Measurements from ENCODE around the gene TEKT3. TPM values are rescaled to one million over a fixed set of nuclear protein-coding genes. Genes with fewer than 3 reads are reported as not detected.

The TEKT3 gene
- total RNA-seq, 1 donor = 0.36 TPM

- H3K4me3 ChIP-seq (ENCODE audit: insufficient read depth, low read length) = no peak overlapping the region
- H3K27me3 ChIP-seq (ENCODE audit: insufficient read depth, low read length) = no peaks in the 10 kb centered on the region
- H3K4me2 ChIP-seq (ENCODE audit: insufficient read depth, low read length) = no peak overlapping the region
- no peaks in the 10 kb centered on the region for H3K36me3 ChIP-seq (ENCODE audit: insufficient read depth, low read length)
- no peak for TF ChIP-seq CTCF (IDR thresholded peaks at IDR 0.05; ENCODE audit: extremely low read depth, low read depth, low read length)
- no peaks in the 10 kb centered on the region for H3K9me3 ChIP-seq (ENCODE audit: low read depth, low read length)
- peaks cover 24% of the 10 kb centered on the region for H3K4me1 ChIP-seq (ENCODE audit: insufficient read depth, low read length)
- H3K79me2 ChIP-seq (ENCODE audit: insufficient read depth, low read length) = no peaks in the 10 kb centered on the region
- H2AFZ ChIP-seq (ENCODE audit: low read length) = no peak overlapping the region
- DNase-seq (ENCODE audit: insufficient read length, low spot score, missing footprints) = no peak
- H3K27ac ChIP-seq (ENCODE audit: low read depth, low read length) = no peak overlapping the region
- no peaks in the 10 kb centered on the region for H4K20me1 ChIP-seq (ENCODE audit: insufficient read depth, low read length)
Observed at GRCh38 chr17:15379659-15380058, 38.3 kb upstream of the TEKT3 start.

GRCh38 chr17:15378243-15378642 is 36.8 kb upstream of the TEKT3 start:
- Histone ChIP-seq H3K4me2 (ENCODE audit: insufficient read depth, low read length) (peak overlapping the region; percentile 84), H3K79me2 (ENCODE audit: insufficient read depth, low read length) (no peaks in the 10 kb centered on the region), H3K36me3 (ENCODE audit: insufficient read depth, low read length) (no peaks in the 10 kb centered on the region), H3K9me3 (ENCODE audit: low read depth, low read length) (no peaks in the 10 kb centered on the region), H3K27ac (ENCODE audit: low read depth, low read length) (no peak overlapping the region), H3K27me3 (ENCODE audit: insufficient read depth, low read length) (no peaks in the 10 kb centered on the region), H3K4me1 (ENCODE audit: insufficient read depth, low read length) (peaks cover 18% of the 10 kb centered on the region), H4K20me1 (ENCODE audit: insufficient read depth, low read length) (no peaks in the 10 kb centered on the region), H3K4me3 (ENCODE audit: insufficient read depth, low read length) (no peak overlapping the region), H2AFZ (ENCODE audit: low read length) (no peak overlapping the region)
- no peak for DNase-seq (ENCODE audit: insufficient read length, low spot score, missing footprints)
- no peak for TF ChIP-seq CTCF (IDR thresholded peaks at IDR 0.05; ENCODE audit: extremely low read depth, low read depth, low read length)

DNA sequence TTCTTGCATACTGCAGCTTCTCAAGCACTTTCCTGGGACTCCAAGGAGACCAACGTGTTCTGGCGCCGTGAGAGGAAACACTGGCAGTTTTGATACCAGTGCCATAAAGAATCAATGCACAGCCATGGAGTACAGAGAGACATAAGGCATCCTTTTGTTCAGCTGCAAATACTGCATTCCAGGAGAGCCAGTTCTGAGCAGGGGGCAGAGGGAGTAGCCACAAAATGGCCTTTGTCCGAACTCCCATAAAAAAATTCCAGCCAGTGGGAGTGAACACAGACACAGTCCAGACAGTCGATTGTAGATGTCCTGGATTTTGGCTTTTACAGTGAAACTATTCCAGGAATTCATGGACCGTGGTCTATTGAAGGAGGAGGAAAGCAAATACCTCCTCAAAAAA is 36.2 kb upstream of the TEKT3 start:
- peak overlapping the region; percentile 87 for H3K27ac ChIP-seq (ENCODE audit: low read depth, low read length)
- H3K4me3 ChIP-seq (ENCODE audit: insufficient read depth, low read length) = peak overlapping the region; percentile 60
- H4K20me1 ChIP-seq (ENCODE audit: insufficient read depth, low read length) = no peaks in the 10 kb centered on the region
- no peaks in the 10 kb centered on the region for H3K9me3 ChIP-seq (ENCODE audit: low read depth, low read length)
- H3K27me3 ChIP-seq (ENCODE audit: insufficient read depth, low read length) = no peaks in the 10 kb centered on the region
- no peaks in the 10 kb centered on the region for H3K36me3 ChIP-seq (ENCODE audit: insufficient read depth, low read length)
- peak overlapping the region; percentile 71 for H2AFZ ChIP-seq (ENCODE audit: low read length)
- H3K4me1 ChIP-seq (ENCODE audit: insufficient read depth, low read length) = peaks cover 18% of the 10 kb centered on the region
- no peak for TF ChIP-seq CTCF (IDR thresholded peaks at IDR 0.05; ENCODE audit: extremely low read depth, low read depth, low read length)
- peak overlapping the region; percentile 84 for H3K4me2 ChIP-seq (ENCODE audit: insufficient read depth, low read length)
- no peaks in the 10 kb centered on the region for H3K79me2 ChIP-seq (ENCODE audit: insufficient read depth, low read length)
- DNase-seq (ENCODE audit: insufficient read length, low spot score, missing footprints) = peak; percentile 79

GRCh38 chr17:15377200-15377599 is 35.8 kb upstream of the TEKT3 start:
- H4K20me1 ChIP-seq (ENCODE audit: insufficient read depth, low read length) = no peaks in the 10 kb centered on the region
- H3K4me3 ChIP-seq (ENCODE audit: insufficient read depth, low read length) = peak overlapping the region; percentile 60
- peak; percentile 92 for DNase-seq (ENCODE audit: insufficient read length, low spot score, missing footprints)
- H3K4me2 ChIP-seq (ENCODE audit: insufficient read depth, low read length) = peak overlapping the region; percentile 84
- no peaks in the 10 kb centered on the region for H3K36me3 ChIP-seq (ENCODE audit: insufficient read depth, low read length)
- H2AFZ ChIP-seq (ENCODE audit: low read length) = peak overlapping the region; percentile 71
- H3K27me3 ChIP-seq (ENCODE audit: insufficient read depth, low read length) = no peaks in the 10 kb centered on the region
- H3K27ac ChIP-seq (ENCODE audit: low read depth, low read length) = peak overlapping the region; percentile 87
- H3K79me2 ChIP-seq (ENCODE audit: insufficient read depth, low read length) = no peaks in the 10 kb centered on the region
- TF ChIP-seq CTCF (IDR thresholded peaks at IDR 0.05; ENCODE audit: extremely low read depth, low read depth, low read length) = peak; percentile 60
- H3K9me3 ChIP-seq (ENCODE audit: low read depth, low read length) = no peaks in the 10 kb centered on the region
- H3K4me1 ChIP-seq (ENCODE audit: insufficient read depth, low read length) = peaks cover 18% of the 10 kb centered on the region

Measured in osteoblast (primary cell).